Neural cell (in vitro differentiated cells): ENCODE data around the gene FGF12.

Experiments
- EP300 ChIP-seq: fragments of 450-650 bp; conservative IDR thresholded peaks from 2 replicates; pipeline ENCODE4 v1.6.1; 2014; ENCODE audit warnings: antibody characterized with exemption, mild to moderate bottlenecking, moderate library complexity; ENCODE audit not compliant: poor library complexity, severe bottlenecking
- POLR2AphosphoS5 ChIP-seq: IDR thresholded peaks from 2 replicates; pipeline ENCODE4 v1.6.1; 2012
- REST ChIP-seq: IDR thresholded peaks from 2 replicates; pipeline ENCODE4 v1.6.1; 2012; ENCODE audit warnings: borderline replicate concordance
- TAF1 ChIP-seq: IDR thresholded peaks from 2 replicates; pipeline ENCODE4 v1.6.1; 2012; ENCODE audit warnings: low read depth
- TF ChIP-seq, protein P1 (sequence below): fragments of 450-650 bp; IDR thresholded peaks from 2 replicates; pipeline ENCODE4 v1.5.1; 2014; ENCODE audit warnings: antibody characterized with exemption, mild to moderate bottlenecking, moderate library complexity; ENCODE audit not compliant: poor library complexity, severe bottlenecking

GRCh38 chr3:192249516-192249915 lies 477.8 kb downstream of the FGF12 start:
- TF ChIP-seq TAF1 (no peak), POLR2AphosphoS5 (no peak), EP300 (no peak), REST (no peak)
- TF ChIP-seq, protein P1, sequence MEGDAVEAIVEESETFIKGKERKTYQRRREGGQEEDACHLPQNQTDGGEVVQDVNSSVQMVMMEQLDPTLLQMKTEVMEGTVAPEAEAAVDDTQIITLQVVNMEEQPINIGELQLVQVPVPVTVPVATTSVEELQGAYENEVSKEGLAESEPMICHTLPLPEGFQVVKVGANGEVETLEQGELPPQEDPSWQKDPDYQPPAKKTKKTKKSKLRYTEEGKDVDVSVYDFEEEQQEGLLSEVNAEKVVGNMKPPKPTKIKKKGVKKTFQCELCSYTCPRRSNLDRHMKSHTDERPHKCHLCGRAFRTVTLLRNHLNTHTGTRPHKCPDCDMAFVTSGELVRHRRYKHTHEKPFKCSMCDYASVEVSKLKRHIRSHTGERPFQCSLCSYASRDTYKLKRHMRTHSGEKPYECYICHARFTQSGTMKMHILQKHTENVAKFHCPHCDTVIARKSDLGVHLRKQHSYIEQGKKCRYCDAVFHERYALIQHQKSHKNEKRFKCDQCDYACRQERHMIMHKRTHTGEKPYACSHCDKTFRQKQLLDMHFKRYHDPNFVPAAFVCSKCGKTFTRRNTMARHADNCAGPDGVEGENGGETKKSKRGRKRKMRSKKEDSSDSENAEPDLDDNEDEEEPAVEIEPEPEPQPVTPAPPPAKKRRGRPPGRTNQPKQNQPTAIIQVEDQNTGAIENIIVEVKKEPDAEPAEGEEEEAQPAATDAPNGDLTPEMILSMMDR = no peak
